HEK293 (cell line): ENCODE results near the gene FYB1.

Experiments used
- GFI1B ChIP-seq: fragments of 450-650 bp; formaldehyde crosslinking; IDR thresholded peaks from 2 replicates; pipeline ENCODE4 v1.5.1; 2016; ENCODE audit warnings: missing biosample characterization, missing genetic modification characterization
- HIC1 ChIP-seq: fragments of 450-650 bp; formaldehyde crosslinking; IDR thresholded peaks from 2 replicates; pipeline ENCODE4 v1.5.1; 2016; ENCODE audit warnings: missing biosample characterization, missing genetic modification characterization
- HOXC10 ChIP-seq: sonication (generic); formaldehyde crosslinking; IDR thresholded peaks from 2 replicates; pipeline ENCODE4 v1.8.1; 2023; ENCODE audit warnings: mild to moderate bottlenecking, missing genetic modification reagents
- PRDM2 ChIP-seq: fragments of 450-650 bp; formaldehyde crosslinking; IDR thresholded peaks from 2 replicates; pipeline ENCODE4 v1.5.1; 2016; ENCODE audit warnings: missing biosample characterization, missing genetic modification characterization, borderline replicate concordance
- PRDM6 ChIP-seq: fragments of 450-650 bp; formaldehyde crosslinking; IDR thresholded peaks from 2 replicates; pipeline ENCODE4 v1.5.1; 2017; ENCODE audit warnings: missing biosample characterization, missing genetic modification characterization
- ZBTB17 ChIP-seq: fragments of 450-650 bp; formaldehyde crosslinking; IDR thresholded peaks from 2 replicates; pipeline ENCODE4 v1.5.1; 2016; ENCODE audit warnings: missing biosample characterization, missing genetic modification characterization
- ZFP37 ChIP-seq: fragments of 450-650 bp; formaldehyde crosslinking; IDR thresholded peaks from 2 replicates; pipeline ENCODE4 v1.5.1; 2016; ENCODE audit warnings: missing biosample characterization, missing genetic modification characterization
- ZFP41 ChIP-seq: fragments of 450-650 bp; formaldehyde crosslinking; IDR thresholded peaks from 2 replicates; pipeline ENCODE4 v1.5.1; 2016; ENCODE audit warnings: missing biosample characterization, missing genetic modification characterization, borderline replicate concordance
- ZNF133 ChIP-seq: fragments of 450-650 bp; formaldehyde crosslinking; IDR thresholded peaks from 2 replicates; pipeline ENCODE4 v1.5.1; 2016; ENCODE audit warnings: missing biosample characterization, missing genetic modification characterization
- ZNF146 ChIP-seq: fragments of 450-650 bp; formaldehyde crosslinking; IDR thresholded peaks from 2 replicates; pipeline ENCODE4 v1.5.1; 2016; ENCODE audit warnings: missing biosample characterization, missing genetic modification characterization
- ZNF155 ChIP-seq: fragments of 450-650 bp; formaldehyde crosslinking; IDR thresholded peaks from 2 replicates; pipeline ENCODE4 v1.5.1; 2016; ENCODE audit warnings: missing biosample characterization, missing genetic modification characterization
- ZNF211 ChIP-seq: fragments of 450-650 bp; formaldehyde crosslinking; IDR thresholded peaks from 2 replicates; pipeline ENCODE4 v1.5.1; 2016; ENCODE audit warnings: low read depth, missing biosample characterization, missing genetic modification characterization
- ZNF221 ChIP-seq: fragments of 450-650 bp; formaldehyde crosslinking; IDR thresholded peaks from 2 replicates; pipeline ENCODE4 v1.5.1; 2017; ENCODE audit warnings: missing biosample characterization, missing genetic modification characterization, borderline replicate concordance
- ZNF280D ChIP-seq: fragments of 450-650 bp; formaldehyde crosslinking; IDR thresholded peaks from 2 replicates; pipeline ENCODE4 v1.5.1; 2016; ENCODE audit warnings: missing biosample characterization, missing genetic modification characterization
- ZNF324 ChIP-seq: fragments of 450-650 bp; formaldehyde crosslinking; IDR thresholded peaks from 2 replicates; pipeline ENCODE4 v1.5.1; 2016; ENCODE audit warnings: missing biosample characterization, missing genetic modification characterization
- ZNF362 ChIP-seq: fragments of 450-650 bp; formaldehyde crosslinking; IDR thresholded peaks from 2 replicates; pipeline ENCODE4 v1.5.1; 2016; ENCODE audit warnings: missing biosample characterization, missing genetic modification characterization
- ZNF37A ChIP-seq: fragments of 450-650 bp; IDR thresholded peaks from 2 replicates; pipeline ENCODE4 v1.5.1; 2018; ENCODE audit warnings: missing biosample characterization, missing genetic modification characterization
- ZNF561 ChIP-seq: fragments of 450-650 bp; IDR thresholded peaks from 2 replicates; pipeline ENCODE4 v1.5.1; 2018; ENCODE audit warnings: missing biosample characterization, missing genetic modification characterization, borderline replicate concordance
- ZNF600 ChIP-seq: fragments of 450-650 bp; formaldehyde crosslinking; IDR thresholded peaks from 2 replicates; pipeline ENCODE4 v1.5.1; 2016; ENCODE audit warnings: missing biosample characterization, missing genetic modification characterization
- ZNF639 ChIP-seq: fragments of 450-650 bp; formaldehyde crosslinking; IDR thresholded peaks from 2 replicates; pipeline ENCODE4 v1.5.1; 2016; ENCODE audit warnings: missing biosample characterization, missing genetic modification characterization
- ZSCAN5A ChIP-seq: fragments of 450-650 bp; formaldehyde crosslinking; IDR thresholded peaks from 2 replicates; pipeline ENCODE4 v1.5.1; 2016; ENCODE audit warnings: missing biosample characterization, missing genetic modification characterization

FYB1 gene

GRCh38 chr5:39072925-39073766 lies 146.2 kb downstream of the FYB1 start (continued):
- TF ChIP-seq ZNF280D (tag by site-specific recombination) = no peak
- TF ChIP-seq HOXC10 (CRISPR knock-in tag) = no peak
- no peak for TF ChIP-seq ZNF221 (tag by site-specific recombination)
- no peak for TF ChIP-seq ZNF211 (tag by site-specific recombination)
- TF ChIP-seq HIC1 (tag by site-specific recombination) = no peak
- TF ChIP-seq ZNF362 (tag by site-specific recombination) = peak; percentile 22; the same call in 1 of the 2 replicates
- TF ChIP-seq ZNF155 (tag by site-specific recombination) = no peak
- no peak for TF ChIP-seq ZNF146
- TF ChIP-seq PRDM2 (tag by site-specific recombination) = no peak
- 0 out of 2 replicates have a peak, but pooled peaks have one; percentile 42 for TF ChIP-seq ZSCAN5A
- TF ChIP-seq ZNF37A (tag by site-specific recombination) = no peak
- no peak for TF ChIP-seq ZNF324 (tag by site-specific recombination)
- peak; percentile 83 for TF ChIP-seq ZBTB17
- 0 out of 2 replicates have a peak, but pooled peaks have one; percentile 24 for TF ChIP-seq ZNF639 (tag by site-specific recombination)
- no peak for TF ChIP-seq GFI1B (tag by site-specific recombination)
- peak; percentile 83 for TF ChIP-seq PRDM6 (tag by site-specific recombination)
- peak; percentile 91 for TF ChIP-seq ZNF600
- no peak; the same call in 1 of the 2 replicates for TF ChIP-seq ZNF133 (tag by site-specific recombination)
- TF ChIP-seq ZNF561 = peak; percentile 26; the same call in 1 of the 2 replicates
- no peak for TF ChIP-seq ZFP41 (tag by site-specific recombination)
- peak; percentile 21; the same call in 1 of the 2 replicates for TF ChIP-seq ZFP37 (tag by site-specific recombination)
